HCT116 (cell line): Measurements from ENCODE around the gene ROS1. TPM values are rescaled to one million over a fixed set of nuclear protein-coding genes. Genes with fewer than 3 reads are reported as not detected.

Source experiments
- ATAC-seq: fragments of 200-7000 bp; cut with Tn5 transposase; 2 replicates; pipeline ENCODE4 v1.9.1; 2020; ENCODE audit warnings: mild to moderate bottlenecking, moderate library complexity
- BruUV-seq: library from RNA; stranded (reverse); fragments of 400-500 nt; replicated peaks from 2 replicates; lab custom pipeline; 2021; lab: Mats Ljungman, UMichigan
- CTCF ChIA-PET: fragments of 300-600 bp; sonication (Branson Sonifier 250); formaldehyde crosslinking; loops from one replicate; lab custom pipeline; 2021; ENCODE audit warnings: antibody characterized with exemption; lab: Charles Lee
- POLR2A ChIA-PET: fragments of 300-600, 350-600 bp; sonication (Branson Sonifier 250); formaldehyde crosslinking; loops from one replicate; lab custom pipeline; 2021; ENCODE audit warnings: antibody characterized with exemption; lab: Charles Lee
- RAD21 ChIA-PET, 2 experiments: fragments of 300-600 bp; sonication (Branson Sonifier 250); formaldehyde crosslinking; loops; one replicate each; lab custom pipeline; 2023; ENCODE audit warnings: low total read pairs in 2 of 2; ENCODE audit not compliant: uncharacterized antibody in 2 of 2, unreplicated experiment in 2 of 2, low non-redundant PET in 1 of 2; lab: Charles Lee
- DNase-seq: peaks from one replicate; pipeline ENCODE4 v3.0.0-alpha.2; 2010; ENCODE audit warnings: low read depth, low spot score
- H2AFZ ChIP-seq: fragments of 200-600 bp; shearing (Covaris generic), sonication (generic); 2 replicates; pipeline ENCODE4 v1.6.1; 2017; ENCODE audit warnings: low read depth, mixed run types, mixed read lengths, antibody characterized with exemption, low read length; ENCODE audit not compliant: poor library complexity, severe bottlenecking
- H3K27ac ChIP-seq: 2 replicates; pipeline ENCODE4 v1.5.1; 2012; ENCODE audit warnings: low read depth, low read length
- H3K27me3 ChIP-seq: fragments of 200-600 bp; sonication (generic); 2 replicates; pipeline ENCODE4 v1.6.1; 2016; ENCODE audit warnings: mixed run types, low read length, mixed read lengths; ENCODE audit not compliant: insufficient read depth
- H3K36me3 ChIP-seq, 2 experiments: fragments of 200-500 bp in 1 of 2; fragments of 200-600 bp in 1 of 2; sonication (Bioruptor generic) in 1 of 2; sonication (generic) in 1 of 2; 2 replicates each; pipeline versions ENCODE4 v1.5.1 to v1.6.1; 2014 to 2016; ENCODE audit warnings: low read length in 2 of 2, inconsistent platforms in 1 of 2, mixed read lengths in 1 of 2, mixed run types in 1 of 2; ENCODE audit not compliant: insufficient read depth in 2 of 2, control insufficient read depth in 1 of 2
- H3K4me1 ChIP-seq, 2 experiments: fragments of 200-600 bp in 1 of 2; sonication (generic) in 1 of 2; 2 replicates each; pipeline versions ENCODE4 v1.5.1 to v1.6.1; 2012 to 2017; ENCODE audit warnings: low read length in 2 of 2, inconsistent platforms in 1 of 2, mild to moderate bottlenecking in 1 of 2, mixed read lengths in 1 of 2, mixed run types in 1 of 2, moderate library complexity in 1 of 2; ENCODE audit not compliant: insufficient read depth in 2 of 2, control insufficient read depth in 1 of 2
- H3K4me2 ChIP-seq: fragments of 200-600 bp; sonication (generic); 2 replicates; pipeline ENCODE4 v1.6.1; 2017; ENCODE audit warnings: mixed run types, low read length, mixed read lengths
- H3K4me3 ChIP-seq, 2 experiments: fragments of 200-600 bp in 1 of 2; sonication (generic) in 1 of 2; replicated peaks in 1 of 2; 2 replicates each; pipeline ENCODE4 v1.5.1; 2011 to 2016; ENCODE audit warnings: low read length in 2 of 2, control low read depth in 1 of 2, low read depth in 1 of 2, mild to moderate bottlenecking in 1 of 2, mixed read lengths in 1 of 2, mixed run types in 1 of 2
- H3K79me2 ChIP-seq: fragments of 200-600 bp; sonication (generic); 2 replicates; pipeline ENCODE4 v1.6.1; 2017; ENCODE audit warnings: mild to moderate bottlenecking, mixed run types, low read length, moderate library complexity, mixed read lengths; ENCODE audit not compliant: insufficient read depth
- H3K9ac ChIP-seq: fragments of 200-600 bp; sonication (generic); 2 replicates; pipeline ENCODE4 v1.6.1; 2016; ENCODE audit warnings: low read length, mixed read lengths
- H3K9me2 ChIP-seq: fragments of 200-600 bp; sonication (generic), shearing (Covaris generic); 2 replicates; pipeline ENCODE4 v1.6.1; 2017; ENCODE audit warnings: mixed run types, mild to moderate bottlenecking, moderate library complexity; ENCODE audit not compliant: insufficient read depth
- H3K9me3 ChIP-seq, 2 experiments: fragments of 200-500 bp in 1 of 2; fragments of 200-600 bp in 1 of 2; sonication (Bioruptor generic) in 1 of 2; sonication (generic) in 1 of 2; 2 replicates each; pipeline ENCODE4 v1.6.1; 2014 to 2017; ENCODE audit warnings: low read length in 2 of 2, mixed read lengths in 2 of 2, inconsistent platforms in 1 of 2, low read depth in 1 of 2, mild to moderate bottlenecking in 1 of 2, mixed run types in 1 of 2, moderate library complexity in 1 of 2; ENCODE audit not compliant: control insufficient read depth in 1 of 2, insufficient read depth in 1 of 2
- H4K20me1 ChIP-seq: fragments of 200-600 bp; sonication (generic), shearing (Covaris generic); 2 replicates; pipeline ENCODE4 v1.6.1; 2017; ENCODE audit warnings: mixed run types, mild to moderate bottlenecking, moderate library complexity; ENCODE audit not compliant: insufficient read depth
- CBX3 ChIP-seq: IDR thresholded peaks from 2 replicates; pipeline ENCODE4 v1.6.1; 2012; ENCODE audit warnings: low read depth
- EGR1 ChIP-seq: IDR thresholded peaks from 2 replicates; pipeline ENCODE4 v1.6.1; 2012; ENCODE audit warnings: low read depth
- ELF1 ChIP-seq: IDR thresholded peaks from 2 replicates; pipeline ENCODE4 v1.6.1; 2012; ENCODE audit warnings: low read depth, borderline replicate concordance
- RAD21 ChIP-seq: IDR thresholded peaks from 2 replicates; pipeline ENCODE4 v1.6.1; 2012; ENCODE audit warnings: low read depth, mild to moderate bottlenecking
- SRF ChIP-seq: IDR thresholded peaks from 2 replicates; pipeline ENCODE4 v1.6.1; 2012; ENCODE audit warnings: low read depth
- ZNF274 ChIP-seq: fragments of 200-500 bp; sonication (Bioruptor generic); IDR thresholded peaks from 2 replicates; pipeline ENCODE4 v1.6.1; 2014; ENCODE audit warnings: mild to moderate bottlenecking, low read depth, low read length, inconsistent platforms
- intact Hi-C: fragments of 100-400 bp; cut with micrococcal nuclease; formaldehyde crosslinking; loops from 2 replicates; pipeline ENCODE4 v1.10.0; 2022
- total RNA-seq: library from RNA; stranded (reverse); gene quantifications from one replicate; pipeline ENCODE4 v1.2.1, GENCODE V29; 2021; ENCODE audit not compliant: unreplicated experiment
- TF ChIP-seq, protein P1 (sequence below), 3 experiments: fragments of 200-600 bp in 1 of 3; sonication (generic) in 1 of 3; IDR thresholded peaks in 2 of 3; conservative IDR thresholded peaks in 1 of 3; 2 replicates each; pipeline ENCODE4 v1.5.1; 2012 to 2017; ENCODE audit warnings: low read depth in 2 of 3, low read length in 2 of 3, antibody characterized with exemption in 1 of 3, borderline replicate concordance in 1 of 3, control low read depth in 1 of 3, mild to moderate bottlenecking in 1 of 3, mixed read lengths in 1 of 3, mixed run types in 1 of 3, moderate library complexity in 1 of 3; ENCODE audit not compliant: insufficient read depth in 1 of 3
- TF ChIP-seq, protein P2 (sequence below): IDR thresholded peaks from 2 replicates; pipeline ENCODE4 v1.6.1; 2012; ENCODE audit warnings: low read depth
- TF ChIP-seq, protein P3 (sequence below): IDR thresholded peaks from 2 replicates; pipeline ENCODE4 v1.6.1; 2011; ENCODE audit warnings: mild to moderate bottlenecking, low read length, moderate library complexity; ENCODE audit not compliant: insufficient replicate concordance; ENCODE audit errors: extremely low read depth

Gene ROS1
- total RNA-seq, 1 experiment from 2014 or later = not detected

DNA sequence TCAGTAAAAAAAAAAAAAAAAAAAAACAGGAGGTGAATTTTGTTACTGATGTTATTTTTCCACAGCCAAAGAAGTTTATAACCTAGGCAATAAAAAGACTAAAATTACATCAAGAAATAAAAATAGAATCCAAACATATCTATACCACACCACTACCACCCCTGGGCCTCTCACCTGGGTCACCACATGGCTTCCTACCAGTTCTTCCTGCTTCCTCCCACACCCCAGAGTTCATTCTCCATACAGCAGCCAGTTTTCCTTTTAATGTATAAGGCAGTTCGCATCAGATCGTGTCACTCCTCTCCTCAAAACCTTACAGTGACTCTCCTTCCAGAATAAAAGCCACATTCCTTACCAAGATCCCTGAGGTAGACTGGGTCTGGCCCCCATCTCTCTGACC lies 23.9 kb downstream of the ROS1 start (continued):
- TF ChIP-seq, protein P1, sequence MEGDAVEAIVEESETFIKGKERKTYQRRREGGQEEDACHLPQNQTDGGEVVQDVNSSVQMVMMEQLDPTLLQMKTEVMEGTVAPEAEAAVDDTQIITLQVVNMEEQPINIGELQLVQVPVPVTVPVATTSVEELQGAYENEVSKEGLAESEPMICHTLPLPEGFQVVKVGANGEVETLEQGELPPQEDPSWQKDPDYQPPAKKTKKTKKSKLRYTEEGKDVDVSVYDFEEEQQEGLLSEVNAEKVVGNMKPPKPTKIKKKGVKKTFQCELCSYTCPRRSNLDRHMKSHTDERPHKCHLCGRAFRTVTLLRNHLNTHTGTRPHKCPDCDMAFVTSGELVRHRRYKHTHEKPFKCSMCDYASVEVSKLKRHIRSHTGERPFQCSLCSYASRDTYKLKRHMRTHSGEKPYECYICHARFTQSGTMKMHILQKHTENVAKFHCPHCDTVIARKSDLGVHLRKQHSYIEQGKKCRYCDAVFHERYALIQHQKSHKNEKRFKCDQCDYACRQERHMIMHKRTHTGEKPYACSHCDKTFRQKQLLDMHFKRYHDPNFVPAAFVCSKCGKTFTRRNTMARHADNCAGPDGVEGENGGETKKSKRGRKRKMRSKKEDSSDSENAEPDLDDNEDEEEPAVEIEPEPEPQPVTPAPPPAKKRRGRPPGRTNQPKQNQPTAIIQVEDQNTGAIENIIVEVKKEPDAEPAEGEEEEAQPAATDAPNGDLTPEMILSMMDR (IDR thresholded peaks at IDR 0.05 in 2 of 3, conservative IDR thresholded peaks at IDR 0.05 in 1 of 3; ENCODE audit: borderline replicate concordance in 1 of 3, insufficient read depth in 1 of 3, low read depth in 2 of 3, low read length in 2 of 3) = no peak
- no peak for TF ChIP-seq SRF
- TF ChIP-seq, protein P2, sequence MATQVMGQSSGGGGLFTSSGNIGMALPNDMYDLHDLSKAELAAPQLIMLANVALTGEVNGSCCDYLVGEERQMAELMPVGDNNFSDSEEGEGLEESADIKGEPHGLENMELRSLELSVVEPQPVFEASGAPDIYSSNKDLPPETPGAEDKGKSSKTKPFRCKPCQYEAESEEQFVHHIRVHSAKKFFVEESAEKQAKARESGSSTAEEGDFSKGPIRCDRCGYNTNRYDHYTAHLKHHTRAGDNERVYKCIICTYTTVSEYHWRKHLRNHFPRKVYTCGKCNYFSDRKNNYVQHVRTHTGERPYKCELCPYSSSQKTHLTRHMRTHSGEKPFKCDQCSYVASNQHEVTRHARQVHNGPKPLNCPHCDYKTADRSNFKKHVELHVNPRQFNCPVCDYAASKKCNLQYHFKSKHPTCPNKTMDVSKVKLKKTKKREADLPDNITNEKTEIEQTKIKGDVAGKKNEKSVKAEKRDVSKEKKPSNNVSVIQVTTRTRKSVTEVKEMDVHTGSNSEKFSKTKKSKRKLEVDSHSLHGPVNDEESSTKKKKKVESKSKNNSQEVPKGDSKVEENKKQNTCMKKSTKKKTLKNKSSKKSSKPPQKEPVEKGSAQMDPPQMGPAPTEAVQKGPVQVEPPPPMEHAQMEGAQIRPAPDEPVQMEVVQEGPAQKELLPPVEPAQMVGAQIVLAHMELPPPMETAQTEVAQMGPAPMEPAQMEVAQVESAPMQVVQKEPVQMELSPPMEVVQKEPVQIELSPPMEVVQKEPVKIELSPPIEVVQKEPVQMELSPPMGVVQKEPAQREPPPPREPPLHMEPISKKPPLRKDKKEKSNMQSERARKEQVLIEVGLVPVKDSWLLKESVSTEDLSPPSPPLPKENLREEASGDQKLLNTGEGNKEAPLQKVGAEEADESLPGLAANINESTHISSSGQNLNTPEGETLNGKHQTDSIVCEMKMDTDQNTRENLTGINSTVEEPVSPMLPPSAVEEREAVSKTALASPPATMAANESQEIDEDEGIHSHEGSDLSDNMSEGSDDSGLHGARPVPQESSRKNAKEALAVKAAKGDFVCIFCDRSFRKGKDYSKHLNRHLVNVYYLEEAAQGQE = no peak
- no peak for TF ChIP-seq RAD21
- no peak for TF ChIP-seq ZNF274
- TF ChIP-seq ELF1 = no peak
- no peak for TF ChIP-seq CBX3
- TF ChIP-seq EGR1 = no peak

DNA sequence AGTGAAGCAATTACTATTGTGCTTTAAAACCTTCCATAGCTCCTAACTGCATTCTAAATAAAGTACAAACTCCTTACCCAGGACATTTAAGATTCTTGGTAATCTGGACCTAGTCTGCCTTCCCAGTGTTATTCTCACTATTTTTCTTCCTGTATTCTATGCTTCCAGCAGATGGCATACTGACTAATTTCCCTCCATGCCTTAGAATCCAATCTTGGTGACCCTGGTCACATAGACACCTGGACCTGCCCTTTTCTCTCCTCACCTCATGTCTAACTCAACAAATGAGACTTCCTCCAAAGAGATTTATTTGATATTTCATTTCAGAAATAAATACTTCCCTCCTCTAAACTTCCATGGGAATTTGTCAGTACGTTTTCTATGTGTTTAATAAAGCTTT lies 25.8 kb downstream of the ROS1 start:
- ChIA-PET RAD21 (interaction anchor here (0.7 to 1.0 kb wide), 2 partner anchors 50 kb away, joined by 3 to 4 read pairs; no protein-coding TSS in a partner anchor), POLR2A (no interaction called here), CTCF (interaction anchor here (0.7 to 1.6 kb wide), 3 partner anchors 9 to 430 kb away, joined by 3 read pairs; no protein-coding TSS in a partner anchor)
- Histone ChIP-seq H2AFZ (no peak overlapping the region), H3K9me3 (no peaks in the 10 kb centered on the region), H3K4me1 (no peaks in the 10 kb centered on the region), H3K4me2 (no peak overlapping the region), H3K9me2 (no peaks in the 10 kb centered on the region), H3K4me3 (no peak overlapping the region), H3K36me3 (no peaks in the 10 kb centered on the region), H3K27me3 (no peaks in the 10 kb centered on the region), H4K20me1 (no peaks in the 10 kb centered on the region), H3K27ac (no peak overlapping the region), H3K79me2 (no peaks in the 10 kb centered on the region), H3K9ac (no peak overlapping the region)
- peak; percentile 87 for ATAC-seq
- BruUV-seq = no TSS peak
- no peak for TF ChIP-seq CBX3
- TF ChIP-seq, protein P1 (IDR thresholded peaks at IDR 0.05 in 2 of 3, conservative IDR thresholded peaks at IDR 0.05 in 1 of 3; ENCODE audit: borderline replicate concordance in 1 of 3, insufficient read depth in 1 of 3, low read depth in 2 of 3, low read length in 2 of 3) = peak; percentile 23 to 44 (median 38); a peak in 4 of 6 replicates
- TF ChIP-seq, protein P3, sequence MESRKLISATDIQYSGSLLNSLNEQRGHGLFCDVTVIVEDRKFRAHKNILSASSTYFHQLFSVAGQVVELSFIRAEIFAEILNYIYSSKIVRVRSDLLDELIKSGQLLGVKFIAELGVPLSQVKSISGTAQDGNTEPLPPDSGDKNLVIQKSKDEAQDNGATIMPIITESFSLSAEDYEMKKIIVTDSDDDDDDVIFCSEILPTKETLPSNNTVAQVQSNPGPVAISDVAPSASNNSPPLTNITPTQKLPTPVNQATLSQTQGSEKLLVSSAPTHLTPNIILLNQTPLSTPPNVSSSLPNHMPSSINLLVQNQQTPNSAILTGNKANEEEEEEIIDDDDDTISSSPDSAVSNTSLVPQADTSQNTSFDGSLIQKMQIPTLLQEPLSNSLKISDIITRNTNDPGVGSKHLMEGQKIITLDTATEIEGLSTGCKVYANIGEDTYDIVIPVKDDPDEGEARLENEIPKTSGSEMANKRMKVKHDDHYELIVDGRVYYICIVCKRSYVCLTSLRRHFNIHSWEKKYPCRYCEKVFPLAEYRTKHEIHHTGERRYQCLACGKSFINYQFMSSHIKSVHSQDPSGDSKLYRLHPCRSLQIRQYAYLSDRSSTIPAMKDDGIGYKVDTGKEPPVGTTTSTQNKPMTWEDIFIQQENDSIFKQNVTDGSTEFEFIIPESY = no peak
- DNase-seq = no peak
- intact Hi-C loops = loop anchor here (2.0 kb wide), 1 partner anchor 205 kb away; no protein-coding TSS in a partner anchor
